G401 (cell line): ENCODE results near the gene PRXL2B. TPM values are rescaled to one million over a fixed set of nuclear protein-coding genes. Genes with fewer than 3 reads are reported as not detected.

Experiments
- total RNA-seq: library from RNA; depleted of rRNA; stranded (reverse); fragments of >200 nt; shearing (Covaris generic); gene quantifications from 2 replicates; pipeline ENCODE4 v1.2.3, GENCODE V29; 2014; rRNA removed

PRXL2B gene
- total RNA-seq, 1 experiment from 2014 or later: 26.9 TPM

Other genes starting within 250 kb of the PRXL2B start
- gene MORN1, start 195.2 kb upstream of the PRXL2B start, total RNA-seq: 8.9 and 29.1 TPM in 2 replicates
- 43.3 and 56.2 TPM in 2 replicates for gene RER1, start 194.9 kb upstream of the PRXL2B start, total RNA-seq
- gene PEX10, start 174.2 kb upstream of the PRXL2B start, total RNA-seq: 84.2 and 96.0 TPM in 2 replicates
- 0.06 and 0.20 TPM in 2 replicates for gene PLCH2, start 110.5 kb upstream of the PRXL2B start, total RNA-seq
- 32.9 and 45.4 TPM in 2 replicates for gene PANK4, start 60.2 kb upstream of the PRXL2B start, total RNA-seq
- gene HES5, start 56.5 kb upstream of the PRXL2B start, total RNA-seq: not detected in 2 replicates
- 7.4 and 9.0 TPM in 2 replicates for gene TNFRSF14, start 30.4 kb upstream of the PRXL2B start, total RNA-seq
- 0.47 TPM in 1 of 2 replicates, not detected in the other for gene MMEL1, start 46.2 kb downstream of the PRXL2B start, total RNA-seq
- gene TTC34, start 214.9 kb downstream of the PRXL2B start, total RNA-seq: 0.17 TPM in 1 of 2 replicates, not detected in the other